GM12878 (cell line): ENCODE measurements around the gene TP53BP1. TPM values are rescaled to one million over a fixed set of nuclear protein-coding genes. Genes with fewer than 3 reads are reported as not detected.

Source experiments
- ATAC-seq: fragments of 200-7000 bp; cut with Tn5 transposase; 3 replicates; pipeline ENCODE4 v1.9.1; 2020; ENCODE audit warnings: mild to moderate bottlenecking, moderate library complexity
- BruUV-seq: library from RNA; stranded (reverse); fragments of 400-500 nt; replicated peaks from 2 replicates; lab custom pipeline; 2021; lab: Mats Ljungman, UMichigan
- CTCF ChIA-PET: fragments of 300-600 bp; sonication (Branson Sonifier 250); formaldehyde crosslinking; extraction: SDS; loops from one replicate; lab custom pipeline; 2021; ENCODE audit warnings: inconsistent platforms; lab: Yijun Ruan, JAX
- POLR2A ChIA-PET: fragments of 350-600 bp; formaldehyde crosslinking; extraction: SDS; loops from one replicate; lab custom pipeline; 2021; ENCODE audit warnings: inconsistent platforms; lab: Charles Lee
- RAD21 ChIA-PET: fragments of 300-600 bp; sonication (Branson Sonifier 250); formaldehyde crosslinking; loops from one replicate; lab custom pipeline; 2023; ENCODE audit warnings: antibody characterized with exemption; ENCODE audit not compliant: unreplicated experiment; lab: Charles Lee
- SMC1A ChIA-PET: fragments of 300-600 bp; sonication (Branson Sonifier 250); formaldehyde crosslinking; loops from one replicate; lab custom pipeline; 2023; ENCODE audit not compliant: unreplicated experiment, uncharacterized antibody; lab: Charles Lee
- DNase-seq: peaks from one replicate; pipeline ENCODE4 v3.0.0-alpha.2; 2011; ENCODE audit warnings: low read depth, low spot score
- FAIRE-seq: peaks from 3 replicates; lab custom pipeline; 2011; peaks lifted over from hg19 to GRCh38; lab: Jason Lieb, UNC
- H2AFZ ChIP-seq: 2 replicates; pipeline ENCODE4 v1.6.0; 2011; ENCODE audit warnings: low read depth, low read length, control low read depth; ENCODE audit not compliant: control insufficient read depth
- H3K27ac ChIP-seq: 2 replicates; pipeline ENCODE4 v1.5.1; 2011; ENCODE audit warnings: control low read depth; ENCODE audit not compliant: control insufficient read depth, insufficient read depth
- H3K27me3 ChIP-seq, 2 experiments: replicated peaks in 1 of 2; 2 replicates each; pipeline versions ENCODE4 v1.6.0 to v1.6.1; 2011; ENCODE audit warnings: low read length in 1 of 2; ENCODE audit not compliant: control insufficient read depth in 2 of 2, insufficient read depth in 2 of 2
- H3K36me3 ChIP-seq, 2 experiments: 2 replicates each; pipeline ENCODE4 v1.5.1; 2011; ENCODE audit warnings: low read length in 1 of 2; ENCODE audit not compliant: control insufficient read depth in 2 of 2, insufficient read depth in 2 of 2
- H3K4me1 ChIP-seq: 2 replicates; pipeline ENCODE4 v1.6.1; 2011; ENCODE audit warnings: mild to moderate bottlenecking, low read length, moderate library complexity, mixed read lengths; ENCODE audit not compliant: control insufficient read depth, insufficient read depth
- H3K4me2 ChIP-seq: 2 replicates; pipeline ENCODE4 v1.6.0; 2011; ENCODE audit warnings: control low read depth; ENCODE audit not compliant: control insufficient read depth, insufficient read depth
- H3K4me3 ChIP-seq: fragments of 200-600 bp; sonication (generic); 2 replicates; pipeline ENCODE4 v1.5.1; 2016
- H3K79me2 ChIP-seq: 2 replicates; pipeline ENCODE4 v1.6.0; 2011; ENCODE audit warnings: low read length; ENCODE audit not compliant: control insufficient read depth, insufficient read depth
- H3K9ac ChIP-seq: 2 replicates; pipeline ENCODE4 v1.8.0; 2011; ENCODE audit warnings: low read length, control low read depth, mixed read lengths; ENCODE audit not compliant: control insufficient read depth, insufficient read depth
- H3K9me3 ChIP-seq: replicated peaks from 3 replicates; pipeline ENCODE4 v1.5.1; 2011; ENCODE audit warnings: mild to moderate bottlenecking, low read length; ENCODE audit not compliant: control insufficient read depth, insufficient read depth
- H4K20me1 ChIP-seq: 2 replicates; pipeline ENCODE4 v1.6.0; 2011; ENCODE audit not compliant: control insufficient read depth, insufficient read depth
- E2F8 ChIP-seq: fragments of 450-650 bp; IDR thresholded peaks from 2 replicates; pipeline ENCODE4 v1.6.1; 2018; ENCODE audit warnings: mild to moderate bottlenecking, low read depth, moderate library complexity; ENCODE audit not compliant: partially characterized antibody
- NKRF ChIP-seq: fragments of 450-650 bp; conservative IDR thresholded peaks from 2 replicates; pipeline ENCODE4 v1.6.1; 2017; ENCODE audit warnings: mild to moderate bottlenecking, moderate library complexity
- WGBS: methylation state at CpG from one replicate; pipeline ENCODE4 v1.1.6; 2016; ENCODE audit warnings: low lambda C conversion rate; ENCODE audit not compliant: insufficient replicate concordance, insufficient coverage; ENCODE audit errors: missing lambda C conversion rate; 5-methylcytosine and 5-hydroxymethylcytosine counted together
- in situ Hi-C: fragments of 300-500 bp; cut with MboI; formaldehyde crosslinking; loops from 9 replicates; pipeline ENCODE4 v1.14.3; 2018; ENCODE audit warnings: mixed read lengths
- intact Hi-C: fragments of 100-400 bp; cut with micrococcal nuclease; formaldehyde crosslinking; loops from one replicate; pipeline ENCODE4 v1.14.2; 2022; ENCODE audit not compliant: unreplicated experiment
- polyA plus RNA-seq, 11 experiments: library from polyadenylated mRNA; depleted of rRNA in 4 of 11; unstranded in 6 of 11; stranded (reverse) in 5 of 11; fragments of >200 nt; fragmentation: Nextera tagmentation in 4 of 11; fragmentation: Illumina TruSeq in 1 of 11; extraction: Ambion mirVana in 4 of 11; extraction: Trizol in 1 of 11; gene quantifications; 1 replicate in 1 of 11; 2 replicates in 10 of 11; pipeline versions ENCODE4 v1.2.1 to v1.2.3, GENCODE V29; 2011 to 2016; ENCODE audit warnings: inconsistent platforms in 2 of 11, missing spikeins in 2 of 11, low read depth in 1 of 11
- total RNA-seq, 4 experiments: library from RNA; depleted of rRNA in 3 of 4; stranded (reverse); fragments of >200 nt in 3 of 4; fragmentation: Illumina TruSeq in 1 of 4; extraction: Trizol in 1 of 4; gene quantifications; 2 replicates each; pipeline versions ENCODE4 v1.2.1 to v1.2.3, GENCODE V29; 2013 to 2021

Gene TP53BP1
- total and polyA plus RNA-seq, 10 of the 15 experiments (the other 5 are each of a cell fraction or from before 2014, with no cell fraction given) = 6.2 to 50.2 (median 19.3) TPM

- WGBS = 94% methylated on average over 25 of the region's 25 CpGs
- H3K9me3 ChIP-seq = no peaks in the 10 kb centered on the region
Observed at GRCh38 chr15:43473885-43474284, 19.1 kb downstream of the TP53BP1 start.

More at GRCh38 chr15:43473885-43474284, 19.1 kb downstream of the TP53BP1 start:
- no peak for TF ChIP-seq E2F8
- TF ChIP-seq NKRF = no peak
- Histone ChIP-seq H3K9ac (no peak overlapping the region), H3K4me2 (no peak overlapping the region), H3K36me3 (peaks cover 0 to 2% of the 10 kb centered on the region in 2 experiments; a peak in 2 of 4 replicates), H3K4me1 (no peaks in the 10 kb centered on the region), H3K4me3 (no peak overlapping the region), H2AFZ (no peak overlapping the region), H3K27ac (no peak overlapping the region), H4K20me1 (no peaks in the 10 kb centered on the region), H3K27me3 (no peaks in the 10 kb centered on the region), H3K79me2 (no peaks in the 10 kb centered on the region)
- POLR2A ChIA-PET = interaction anchor here (0.6 kb wide), 1 partner anchor 335 kb away, joined by 4 read pairs; no protein-coding TSS in a partner anchor
- CTCF ChIA-PET = interaction anchor here (0.7 kb wide), 1 partner anchor 19 kb away, joined by 4 read pairs; the partner anchor contains the start of gene TP53BP1
- in situ Hi-C loops (no loop called here), intact Hi-C loops (no loop called here)
- ATAC-seq = no peak
- RAD21 ChIA-PET = no interaction called here
- no TSS peak for BruUV-seq
- SMC1A ChIA-PET = interaction anchor here (4.1 kb wide), 1 partner anchor 12 kb away, joined by 13 read pairs; no protein-coding TSS in a partner anchor
- no peak for DNase-seq
- FAIRE-seq = no peak
